Ishikawa (cell line): ENCODE measurements around the gene PDE7B.

Experiments used
- CEBPB ChIP-seq: IDR thresholded peaks from 2 replicates; pipeline ENCODE4 v1.6.1; 2012
- CREB1 ChIP-seq: IDR thresholded peaks from 2 replicates; pipeline ENCODE4 v1.6.1; 2012; ENCODE audit warnings: low read depth
- EGR1 ChIP-seq: IDR thresholded peaks from 2 replicates; pipeline ENCODE4 v1.6.1; 2012
- EP300 ChIP-seq: IDR thresholded peaks from 2 replicates; pipeline ENCODE4 v1.6.1; 2012; ENCODE audit warnings: borderline replicate concordance
- FOXM1 ChIP-seq: IDR thresholded peaks from 2 replicates; pipeline ENCODE4 v1.6.1; 2012; ENCODE audit warnings: low read depth, borderline replicate concordance
- NFIC ChIP-seq: IDR thresholded peaks from 2 replicates; pipeline ENCODE4 v1.6.1; 2012
- RAD21 ChIP-seq: IDR thresholded peaks from 2 replicates; pipeline ENCODE4 v1.6.1; 2012; ENCODE audit warnings: low read depth
- REST ChIP-seq: IDR thresholded peaks from 2 replicates; pipeline ENCODE4 v1.6.1; 2012; ENCODE audit warnings: low read depth, mild to moderate bottlenecking
- TAF1 ChIP-seq: IDR thresholded peaks from 2 replicates; pipeline ENCODE4 v1.6.1; 2012; ENCODE audit warnings: low read depth, mild to moderate bottlenecking
- TCF12 ChIP-seq: IDR thresholded peaks from 2 replicates; pipeline ENCODE4 v1.6.1; 2012; ENCODE audit warnings: low read depth
- TEAD4 ChIP-seq: IDR thresholded peaks from 2 replicates; pipeline ENCODE4 v1.6.1; 2012
- YY1 ChIP-seq: IDR thresholded peaks from 2 replicates; pipeline ENCODE4 v1.6.1; 2012; ENCODE audit warnings: low read depth
- ZBTB7A ChIP-seq: IDR thresholded peaks from 2 replicates; pipeline ENCODE4 v1.6.1; 2012; ENCODE audit warnings: low read depth
- TF ChIP-seq, protein P1 (sequence below): IDR thresholded peaks from 2 replicates; pipeline ENCODE4 v1.6.1; 2012
- TF ChIP-seq, protein P2 (sequence below): IDR thresholded peaks from 2 replicates; pipeline ENCODE4 v1.6.1; 2012

PDE7B gene

GRCh38 chr6:136186363-136186762 lies 334.9 kb downstream of the PDE7B start:
- TF ChIP-seq NFIC (no peak), CREB1 (no peak)

DNA sequence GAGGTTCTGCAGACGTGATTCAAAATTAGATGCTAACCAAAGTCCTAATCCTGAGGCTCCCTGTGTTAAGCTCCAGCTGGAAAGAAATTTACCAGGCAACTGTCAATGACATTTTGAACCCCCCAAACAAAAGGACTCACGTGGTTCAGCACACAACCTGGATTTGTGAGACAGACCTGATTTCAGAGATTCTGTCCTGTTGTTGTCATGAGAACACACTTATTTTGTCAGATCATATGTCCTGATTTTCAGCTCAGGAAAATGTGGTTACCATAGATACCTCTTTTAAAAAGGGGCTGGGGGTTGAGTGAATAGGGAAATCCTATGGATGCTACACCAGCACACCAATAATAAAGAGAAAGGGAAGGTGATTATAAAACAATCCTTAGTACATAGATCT lies 337.0 kb downstream of the PDE7B start:
- TF ChIP-seq REST (no peak), FOXM1 (no peak), ZBTB7A (no peak), TCF12 (no peak), CEBPB (no peak), NFIC (no peak)
- TF ChIP-seq, protein P1, sequence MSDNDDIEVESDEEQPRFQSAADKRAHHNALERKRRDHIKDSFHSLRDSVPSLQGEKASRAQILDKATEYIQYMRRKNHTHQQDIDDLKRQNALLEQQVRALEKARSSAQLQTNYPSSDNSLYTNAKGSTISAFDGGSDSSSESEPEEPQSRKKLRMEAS, result no peak

DNA sequence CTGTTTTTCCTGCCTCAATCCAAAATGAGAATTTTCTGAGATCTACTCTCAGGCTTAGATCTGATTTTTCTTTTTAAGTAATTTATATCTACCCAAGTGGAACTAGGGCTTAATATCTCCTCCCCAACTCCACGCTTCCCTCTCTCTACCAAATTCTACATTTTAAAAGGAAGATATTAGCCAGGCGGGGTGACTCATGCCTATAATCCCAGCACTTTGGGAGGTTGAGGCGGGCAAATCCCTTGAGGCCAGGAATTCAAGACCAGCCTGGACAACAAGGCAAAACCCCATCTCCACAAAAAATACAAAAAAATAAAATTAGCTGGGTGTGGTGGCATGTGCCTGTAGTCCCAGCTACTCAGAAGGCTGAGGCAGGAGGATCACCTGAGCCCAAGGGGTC lies 337.6 kb downstream of the PDE7B start:
- no peak for TF ChIP-seq CREB1
- TF ChIP-seq TCF12, result no peak
- TF ChIP-seq, protein P2, sequence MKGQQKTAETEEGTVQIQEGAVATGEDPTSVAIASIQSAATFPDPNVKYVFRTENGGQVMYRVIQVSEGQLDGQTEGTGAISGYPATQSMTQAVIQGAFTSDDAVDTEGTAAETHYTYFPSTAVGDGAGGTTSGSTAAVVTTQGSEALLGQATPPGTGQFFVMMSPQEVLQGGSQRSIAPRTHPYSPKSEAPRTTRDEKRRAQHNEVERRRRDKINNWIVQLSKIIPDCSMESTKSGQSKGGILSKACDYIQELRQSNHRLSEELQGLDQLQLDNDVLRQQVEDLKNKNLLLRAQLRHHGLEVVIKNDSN, result no peak
- no peak for TF ChIP-seq EGR1
- no peak for TF ChIP-seq ZBTB7A
- TF ChIP-seq FOXM1, result no peak
- TF ChIP-seq NFIC, result no peak
- no peak for TF ChIP-seq RAD21
- TF ChIP-seq REST, result no peak
- no peak for TF ChIP-seq YY1
- TF ChIP-seq, protein P1, result no peak
- no peak for TF ChIP-seq TAF1
- no peak for TF ChIP-seq TEAD4

- TF ChIP-seq ZBTB7A (no peak), CEBPB (no peak), CREB1 (no peak), TEAD4 (no peak), YY1 (no peak), TCF12 (no peak), EGR1 (no peak), TAF1 (no peak), REST (no peak)
- TF ChIP-seq, protein P2, result no peak
Measured at GRCh38 chr6:136191606-136192312, 340.3 kb downstream of the PDE7B start.

GRCh38 chr6:136192902-136193301 lies 341.4 kb downstream of the PDE7B start:
- TF ChIP-seq REST (no peak), YY1 (no peak), CREB1 (no peak), TCF12 (no peak), TEAD4 (no peak), EP300 (no peak), RAD21 (no peak), NFIC (no peak), EGR1 (no peak), FOXM1 (no peak), ZBTB7A (no peak), CEBPB (no peak), TAF1 (no peak)
- TF ChIP-seq, protein P1, result no peak
- TF ChIP-seq, protein P2, result no peak
